Pancreas (tissue), 10 donors: ENCODE measurements around the gene PRMT3. TPM values are rescaled to one million over a fixed set of nuclear protein-coding genes. Genes with fewer than 3 reads are reported as not detected.

Experiments used
- ATAC-seq, 4 donors: fragments of 200-7000 bp; cut with Tn5 transposase; one replicate each; pipeline versions ENCODE4 v1.8.0 to v1.9.1; 2020; ENCODE audit warnings: mild to moderate bottlenecking in 4 of 4, moderate library complexity in 4 of 4
- DNase-seq, 6 donors: peaks; one replicate each; pipeline ENCODE4 v3.0.0-alpha.2; 2020
- FAIRE-seq: peaks from 2 replicates; lab custom pipeline; 2012; peaks lifted over from hg19 to GRCh38; lab: Jason Lieb, UNC
- H3K27ac ChIP-seq, 4 donors: fragments of 200-600 bp; sonication (generic); 1 replicate in 3 of 4; 2 replicates in 1 of 4; pipeline versions ENCODE4 v1.5.0 to v1.8.0; 2020
- H3K27me3 ChIP-seq, 4 donors: fragments of 200-600 bp; one replicate each; pipeline ENCODE4 v1.8.0; 2021
- H3K36me3 ChIP-seq, 3 donors: fragments of 200-600 bp; sonication (generic) in 1 of 3; one replicate each; pipeline versions ENCODE4 v1.5.0 to v1.8.0; 2020 to 2021
- H3K4me1 ChIP-seq, 3 donors: fragments of 200-600 bp; one replicate each; pipeline ENCODE4 v1.8.0; 2021
- H3K4me3 ChIP-seq, 4 donors: fragments of 200-600 bp; sonication (generic) in 2 of 4; one replicate each; pipeline versions ENCODE4 v1.5.0 to v1.8.0; 2020 to 2021
- H3K9me3 ChIP-seq, 4 donors: fragments of 200-600 bp; one replicate each; pipeline ENCODE4 v1.8.0; 2021
- CTCF ChIP-seq, 4 donors: fragments of 200-600 bp; sonication (generic) in 3 of 4; IDR thresholded peaks; one replicate each; pipeline versions ENCODE4 v1.5.0 to v1.8.0; 2021; ENCODE audit warnings: antibody characterized with exemption in 4 of 4
- WGBS, 2 donors: extraction: QIAGEN DNeasy Blood & Tissue Kit; methylation state at CpG; one replicate each; pipeline ENCODE4 v1.1.7; 2013; 5-methylcytosine and 5-hydroxymethylcytosine counted together
- intact Hi-C, 3 donors: fragments of 100-400 bp; cut with DNase I; formaldehyde crosslinking; loops; one replicate each; pipeline versions ENCODE4 v1.11.1 to v1.14.2; 2022
- polyA plus RNA-seq, 2 donors: library from polyadenylated mRNA; stranded (reverse); fragments of 200-250 nt; gene quantifications; one replicate each; pipeline ENCODE4 v1.2.3, GENCODE V29; 2013
- total RNA-seq, 6 donors: library from RNA; stranded (reverse); fragmentation: NEBNext Ultra II Directional in 4 of 6; extraction: Animal tissue kit (Norgen Biotek cat#: 25700) in 4 of 6; gene quantifications; one replicate each; pipeline versions ENCODE4 v1.2.1 to v1.2.4, GENCODE V29; 2021 to 2023
- donor health status: healthy with polysubstance abuse.
- donor health status: DM: no; HTN: no; CAD: no; lungs with moderate emphysema.
- donor health status: DM: no; HTN: no; CAD: no.
- donor health status: control.
- donor health status: control.
- donor health status: Bipolar disorder and iron deficiency.
- donor health status: DM: yes; HTN: yes; CAD: no.
- donor health status: DM: no; HTN: no; CAD: no.
- donor health status: DM: no; HTN: no; CAD: no.
- donor health status: DM: yes; HTN: yes; CAD: no.

PRMT3 gene
- total and polyA plus RNA-seq, 8 donors: 4.9 to 10.3 (median 5.9) TPM

DNA sequence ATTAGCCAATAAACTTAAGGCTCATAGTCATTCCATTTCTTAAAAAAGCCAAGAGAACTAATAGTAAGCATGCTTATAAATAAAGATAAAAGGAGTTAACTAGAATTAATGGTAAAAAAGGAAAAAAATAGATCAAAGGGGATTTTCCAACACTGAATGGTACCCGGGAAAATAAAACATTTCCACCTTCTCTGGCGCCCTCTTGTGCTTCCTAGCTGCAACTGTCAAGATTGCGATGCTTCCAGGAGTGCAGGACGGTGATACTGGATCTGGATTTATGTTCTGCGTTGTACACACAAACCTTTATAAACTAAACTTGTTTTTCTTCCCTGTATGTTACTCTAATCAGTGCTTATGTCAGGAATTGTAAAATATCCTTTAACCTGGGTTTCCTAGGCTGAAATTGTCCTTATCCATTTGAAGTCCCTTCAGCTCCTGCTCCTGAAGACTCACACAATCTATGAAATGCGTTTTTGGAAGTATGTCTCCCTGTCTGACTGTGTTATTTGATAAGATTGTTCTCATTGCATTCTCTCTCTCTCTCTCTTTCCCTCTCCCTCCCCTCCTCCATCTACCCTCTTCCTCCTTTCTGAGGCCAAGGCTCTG, 33.6 kb upstream of the PRMT3 start:
- no peak overlapping the region for H3K27ac ChIP-seq
- no peaks in the 10 kb centered on the region for H3K36me3 ChIP-seq
- peak; percentile 40 to 83 (median 68) for TF ChIP-seq CTCF (IDR thresholded peaks at IDR 0.05)
- intact Hi-C loops: loop anchor here in 1 of 3 donors (10.0 kb wide), 1 partner anchor 229 kb away; no protein-coding TSS in a partner anchor
- no peaks in the 10 kb centered on the region for H3K9me3 ChIP-seq
- peak in 1 of 6 donors; percentile 32 for DNase-seq
- ATAC-seq: peak; percentile 53 to 88 (median 86)
- 7 to 11% methylated on average over 6 of the region's 6 CpGs for WGBS, 2 donors
- H3K4me3 ChIP-seq: no peak overlapping the region
- no peaks in the 10 kb centered on the region for H3K4me1 ChIP-seq
- FAIRE-seq: no peak
- no peaks in the 10 kb centered on the region for H3K27me3 ChIP-seq

GRCh38 chr11:20355221-20356219, 32.0 kb upstream of the PRMT3 start:
- Histone ChIP-seq H3K4me3 (no peak overlapping the region), H3K4me1 (no peaks in the 10 kb centered on the region), H3K36me3 (no peaks in the 10 kb centered on the region), H3K27me3 (no peaks in the 10 kb centered on the region), H3K27ac (no peak overlapping the region), H3K9me3 (no peaks in the 10 kb centered on the region)
- TF ChIP-seq CTCF (IDR thresholded peaks at IDR 0.05): peak; percentile 41 to 59 (median 46)
- ATAC-seq: peak; percentile 66 to 92 (median 88)
- no peak for FAIRE-seq
- 15 to 17% methylated on average over 11 of the region's 12 CpGs for WGBS, 2 donors
- intact Hi-C loops: loop anchor here in 1 of 3 donors (10.0 kb wide), 1 partner anchor 231 kb away; no protein-coding TSS in a partner anchor
- DNase-seq: peak in 1 of 6 donors; percentile 43

DNA sequence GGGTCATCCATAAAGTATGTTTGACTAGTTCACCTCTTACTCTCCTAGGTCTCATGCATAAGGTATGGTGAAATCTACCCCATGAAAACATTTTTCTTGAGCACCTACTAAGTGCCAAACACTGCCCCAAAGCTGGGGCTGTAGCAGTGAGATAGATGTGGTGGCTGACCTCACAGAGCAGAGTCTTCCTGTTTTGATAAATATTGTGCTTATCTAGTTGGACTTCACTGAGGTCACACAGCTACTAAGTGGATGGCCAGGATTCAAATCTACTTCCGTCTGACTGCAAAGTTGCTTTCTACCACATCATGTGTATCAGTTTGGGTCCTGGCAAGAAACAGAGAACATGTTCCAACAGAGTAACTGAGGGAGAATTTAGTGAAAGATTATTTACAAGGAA, 30.4 kb upstream of the PRMT3 start:
- ATAC-seq (no peak), FAIRE-seq (no peak), DNase-seq (no peak)
- intact Hi-C loops: loop anchor here in 1 of 3 donors (10.0 kb wide), 1 partner anchor 232 kb away; no protein-coding TSS in a partner anchor
- Histone ChIP-seq H3K27me3 (no peaks in the 10 kb centered on the region), H3K4me1 (no peaks in the 10 kb centered on the region), H3K4me3 (no peak overlapping the region), H3K36me3 (no peaks in the 10 kb centered on the region), H3K9me3 (no peaks in the 10 kb centered on the region), H3K27ac (no peak overlapping the region)
- TF ChIP-seq CTCF (IDR thresholded peaks at IDR 0.05): no peak
- WGBS, 2 donors: 23 to 33% methylated on average over 1 of the region's 1 CpG

DNA sequence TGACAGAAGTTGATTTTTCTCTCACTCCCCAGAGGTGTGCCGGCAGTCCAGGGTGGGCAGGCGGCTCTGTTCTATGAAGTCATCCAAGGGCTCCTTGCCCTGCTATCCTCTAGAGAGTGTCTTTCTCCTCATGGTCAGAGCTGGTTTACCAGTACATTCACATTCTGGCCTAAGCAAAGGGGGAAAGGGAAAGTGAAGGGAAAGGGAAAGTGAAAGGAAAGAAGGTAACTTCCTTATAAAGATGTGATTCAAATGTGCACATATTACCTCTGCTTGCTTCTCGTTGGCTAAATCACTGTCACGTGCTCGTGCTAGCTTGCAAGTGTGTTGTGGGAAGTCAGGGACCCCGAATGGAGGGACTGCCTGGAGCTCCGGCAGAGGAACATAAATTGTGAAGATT, 26.9 kb upstream of the PRMT3 start:
- no peaks in the 10 kb centered on the region for H3K4me1 ChIP-seq
- no peak overlapping the region for H3K27ac ChIP-seq
- intact Hi-C loops: no loop called here
- no peak for TF ChIP-seq CTCF (IDR thresholded peaks at IDR 0.05)
- H3K4me3 ChIP-seq: no peak overlapping the region
- H3K27me3 ChIP-seq: no peaks in the 10 kb centered on the region
- no peaks in the 10 kb centered on the region for H3K36me3 ChIP-seq
- WGBS, 2 donors: 59 to 60% methylated on average over 7 of the region's 7 CpGs
- FAIRE-seq (no peak), ATAC-seq (peak in 2 of 4 donors; percentile 11 to 41), DNase-seq (no peak)
- H3K9me3 ChIP-seq: no peaks in the 10 kb centered on the region
